Smooth muscle cell (in vitro differentiated cells): ENCODE measurements around the gene PCNX3. TPM values are rescaled to one million over a fixed set of nuclear protein-coding genes. Genes with fewer than 3 reads are reported as not detected.

Experiments
- DNase-seq: peaks from one replicate; lab custom pipeline; 2025; ENCODE audit not compliant: unreplicated experiment; lab: John Stamatoyannopoulos, UW
- H2AFZ ChIP-seq: fragments of 200-600 bp; sonication (generic); 2 replicates; pipeline ENCODE4 v1.6.0; 2016; ENCODE audit warnings: antibody characterized with exemption, low read depth, mild to moderate bottlenecking
- H3F3A ChIP-seq: fragments of 200-600 bp; sonication (generic); 2 replicates; pipeline ENCODE4 v1.6.0; 2017; ENCODE audit warnings: antibody characterized with exemption, low read depth
- H3K27ac ChIP-seq: fragments of 200-600 bp; sonication (generic); 2 replicates; pipeline ENCODE4 v1.5.1; 2016; ENCODE audit warnings: low read depth, mild to moderate bottlenecking
- H3K27me3 ChIP-seq: fragments of 200-600 bp; sonication (generic); 2 replicates; pipeline ENCODE4 v1.6.1; 2016; ENCODE audit warnings: low read depth, mild to moderate bottlenecking
- H3K36me3 ChIP-seq: fragments of 200-600 bp; sonication (generic); 2 replicates; pipeline ENCODE4 v1.5.1; 2016; ENCODE audit warnings: low read depth
- H3K4me1 ChIP-seq: fragments of 200-600 bp; sonication (generic); 2 replicates; pipeline ENCODE4 v1.5.1; 2016; ENCODE audit warnings: low read depth
- H3K4me2 ChIP-seq: fragments of 200-600 bp; sonication (generic); 2 replicates; pipeline ENCODE4 v1.6.0; 2016; ENCODE audit warnings: mild to moderate bottlenecking
- H3K4me3 ChIP-seq: fragments of 200-600 bp; sonication (generic); 2 replicates; pipeline ENCODE4 v1.5.1; 2016; ENCODE audit warnings: mild to moderate bottlenecking
- H3K79me2 ChIP-seq: fragments of 200-600 bp; sonication (generic); 2 replicates; pipeline ENCODE4 v1.6.0; 2016; ENCODE audit warnings: low read depth, mild to moderate bottlenecking
- H3K9ac ChIP-seq: fragments of 200-600 bp; sonication (generic); 2 replicates; pipeline ENCODE4 v1.6.0; 2016; ENCODE audit warnings: low read depth
- H3K9me3 ChIP-seq: fragments of 200-600 bp; sonication (generic); replicated peaks from 2 replicates; pipeline ENCODE4 v1.5.1; 2016; ENCODE audit warnings: low read depth
- H4K20me1 ChIP-seq: fragments of 200-600 bp; sonication (generic); 2 replicates; pipeline ENCODE4 v1.6.0; 2016; ENCODE audit warnings: low read depth
- CTCF ChIP-seq: fragments of 200-600 bp; sonication (generic); IDR thresholded peaks from 2 replicates; pipeline ENCODE4 v1.5.1; 2017; ENCODE audit warnings: borderline replicate concordance, mild to moderate bottlenecking, antibody characterized with exemption; ENCODE audit not compliant: insufficient read depth, poor library complexity, severe bottlenecking
- WGBS: methylation state at CpG from one replicate; pipeline ENCODE4 v1.1.7; 2016; ENCODE audit warnings: low lambda C conversion rate; 5-methylcytosine and 5-hydroxymethylcytosine counted together
- polyA plus RNA-seq: library from polyadenylated mRNA; unstranded; fragments of >200 nt; fragmentation: Nextera tagmentation; extraction: Ambion mirVana; gene quantifications from 2 replicates; pipeline ENCODE4 v1.2.1, GENCODE V29; 2016
- total RNA-seq: library from RNA; depleted of rRNA; stranded (reverse); fragments of >200 nt; gene quantifications from 2 replicates; pipeline ENCODE4 v1.2.3, GENCODE V29; 2014

Gene PCNX3
- total and polyA plus RNA-seq, 2 experiments from 2014 or later: 17.5 to 18.3 TPM

- H3K4me3 ChIP-seq: no peak overlapping the region
- no peak overlapping the region for H3K27ac ChIP-seq
- H3K9ac ChIP-seq: no peak overlapping the region
- H3K9me3 ChIP-seq: no peaks in the 10 kb centered on the region
- H3K27me3 ChIP-seq: peaks cover 4% of the 10 kb centered on the region
- no peak overlapping the region for H2AFZ ChIP-seq
- H4K20me1 ChIP-seq: no peaks in the 10 kb centered on the region
- H3K4me1 ChIP-seq: peaks cover 16% of the 10 kb centered on the region
- peak; percentile 38 for TF ChIP-seq CTCF
- DNase-seq: no peak
- no peaks in the 10 kb centered on the region for H3K79me2 ChIP-seq
- peaks cover 5% of the 10 kb centered on the region for H3F3A ChIP-seq
- WGBS: 73% methylated on average over 13 of the region's 13 CpGs
- no peak overlapping the region for H3K4me2 ChIP-seq
- H3K36me3 ChIP-seq: no peaks in the 10 kb centered on the region
Measured at GRCh38 chr11:65588199-65589054, 27.1 kb upstream of the PCNX3 start.

GRCh38 chr11:65589444-65590239 lies 25.9 kb upstream of the PCNX3 start:
- H4K20me1 ChIP-seq: no peaks in the 10 kb centered on the region
- H3K4me2 ChIP-seq: no peak overlapping the region
- peaks cover 16% of the 10 kb centered on the region for H3K4me1 ChIP-seq
- H2AFZ ChIP-seq: no peak overlapping the region
- no peaks in the 10 kb centered on the region for H3K9me3 ChIP-seq
- no peak for TF ChIP-seq CTCF
- no peaks in the 10 kb centered on the region for H3K36me3 ChIP-seq
- H3K9ac ChIP-seq: no peak overlapping the region
- no peak overlapping the region for H3K4me3 ChIP-seq
- peaks cover 2% of the 10 kb centered on the region for H3K27me3 ChIP-seq
- H3K27ac ChIP-seq: no peak overlapping the region
- 90% methylated on average over 8 of the region's 9 CpGs for WGBS
- H3F3A ChIP-seq: peaks cover 5% of the 10 kb centered on the region
- DNase-seq: no peak
- no peaks in the 10 kb centered on the region for H3K79me2 ChIP-seq

GRCh38 chr11:65590240-65590738 lies 25.3 kb upstream of the PCNX3 start:
- Histone ChIP-seq H3K4me3 (no peak overlapping the region), H3K27me3 (no peaks in the 10 kb centered on the region), H3F3A (peaks cover 5% of the 10 kb centered on the region), H3K9ac (no peak overlapping the region), H3K4me2 (no peak overlapping the region), H4K20me1 (no peaks in the 10 kb centered on the region), H3K9me3 (no peaks in the 10 kb centered on the region), H3K79me2 (no peaks in the 10 kb centered on the region), H3K27ac (no peak overlapping the region), H3K36me3 (no peaks in the 10 kb centered on the region), H3K4me1 (peaks cover 16% of the 10 kb centered on the region), H2AFZ (no peak overlapping the region)
- no peak for TF ChIP-seq CTCF
- 91% methylated on average over 8 of the region's 8 CpGs for WGBS
- no peak for DNase-seq
